ENCODE measurements around the gene ZBTB45. TPM values are rescaled to one million over a fixed set of nuclear protein-coding genes. Genes with fewer than 3 reads are reported as not detected.

Gene ZBTB45
- total RNA-seq, 4 donors from 2014 or later: 7.4 to 21.6 (median 14.3) TPM

GRCh38 chr19:58538257-58539168, 18.9 kb upstream of the ZBTB45 start:
- H3K27ac ChIP-seq: no peak overlapping the region
- no peaks in the 10 kb centered on the region for H3K36me3 ChIP-seq
- peaks cover 4 to 9% (median 7%) of the 10 kb centered on the region in 4 donors for H3K4me1 ChIP-seq
- no peaks in the 10 kb centered on the region for H3K9me3 ChIP-seq
- peak in 1 of 3 donors; percentile 65 for DNase-seq
- peaks cover 0 to 8% of the 10 kb centered on the region in 2 donors for H3K27me3 ChIP-seq
- TF ChIP-seq POLR2A (IDR thresholded peaks at IDR 0.05) (no peak), CTCF (IDR thresholded peaks at IDR 0.05) (no peak)
- H3K4me3 ChIP-seq: peak overlapping the region; percentile 24 to 52 (median 38)

GRCh38 chr19:58536852-58537798, 17.5 kb upstream of the ZBTB45 start:
- no peak for TF ChIP-seq POLR2A (IDR thresholded peaks at IDR 0.05)
- no peak for TF ChIP-seq CTCF (IDR thresholded peaks at IDR 0.05)
- peaks cover 4 to 9% (median 7%) of the 10 kb centered on the region in 4 donors for H3K4me1 ChIP-seq
- H3K36me3 ChIP-seq: no peaks in the 10 kb centered on the region
- H3K27ac ChIP-seq: no peak overlapping the region
- no peaks in the 10 kb centered on the region for H3K9me3 ChIP-seq
- H3K4me3 ChIP-seq: no peak overlapping the region
- DNase-seq: no peak
- peaks cover 0 to 8% of the 10 kb centered on the region in 2 donors for H3K27me3 ChIP-seq

GRCh38 chr19:58535857-58536256, 16.2 kb upstream of the ZBTB45 start:
- no peaks in the 10 kb centered on the region for H3K36me3 ChIP-seq
- TF ChIP-seq POLR2A (IDR thresholded peaks at IDR 0.05) (no peak), CTCF (IDR thresholded peaks at IDR 0.05) (no peak)

GRCh38 chr19:58531034-58531840, 11.6 kb upstream of the ZBTB45 start:
- Histone ChIP-seq H3K9me3 (no peaks in the 10 kb centered on the region), H3K36me3 (no peaks in the 10 kb centered on the region), H3K4me3 (no peak overlapping the region), H3K27ac (no peak overlapping the region), H3K4me1 (no peaks in the 10 kb centered on the region), H3K27me3 (no peaks in the 10 kb centered on the region)
- TF ChIP-seq CTCF (IDR thresholded peaks at IDR 0.05) (no peak), POLR2A (IDR thresholded peaks at IDR 0.05) (no peak)
- DNase-seq: no peak

More at GRCh38 chr19:58535857-58536256, 16.2 kb upstream of the ZBTB45 start:
- Histone ChIP-seq H3K4me1 (peaks cover 4 to 9% (median 7%) of the 10 kb centered on the region in 4 donors), H3K4me3 (no peak overlapping the region), H3K27ac (no peak overlapping the region), H3K9me3 (no peaks in the 10 kb centered on the region), H3K27me3 (peaks cover 0 to 8% of the 10 kb centered on the region in 2 donors)
- DNase-seq: no peak

GRCh38 chr19:58529405-58529804, 9.8 kb upstream of the ZBTB45 start:
- DNase-seq: no peak
- Histone ChIP-seq H3K9me3 (no peaks in the 10 kb centered on the region), H3K4me3 (no peak overlapping the region), H3K27me3 (no peaks in the 10 kb centered on the region), H3K27ac (no peak overlapping the region), H3K4me1 (no peaks in the 10 kb centered on the region), H3K36me3 (no peaks in the 10 kb centered on the region)
- TF ChIP-seq POLR2A (IDR thresholded peaks at IDR 0.05) (no peak), CTCF (IDR thresholded peaks at IDR 0.05) (no peak)
